MCF 10A (cell line): ENCODE data around the gene TTC33. TPM values are rescaled to one million over a fixed set of nuclear protein-coding genes. Genes with fewer than 3 reads are reported as not detected.

Experiments
- BruUV-seq: library from RNA; stranded (reverse); fragments of 400-500 nt; replicated peaks from 2 replicates; lab custom pipeline; 2021; lab: Mats Ljungman, UMichigan
- CTCF ChIA-PET: fragments of 300-600 bp; sonication (Branson Sonifier 250); formaldehyde crosslinking; extraction: SDS; loops from one replicate; lab custom pipeline; 2021; ENCODE audit warnings: antibody characterized with exemption, inconsistent platforms; lab: Yijun Ruan, JAX
- POLR2A ChIA-PET: fragments of 300-600, 350-650 bp; sonication (Branson Sonifier 250); formaldehyde crosslinking; extraction: SDS; loops from one replicate; lab custom pipeline; 2020; ENCODE audit warnings: antibody characterized with exemption, inconsistent platforms; lab: Yijun Ruan, JAX
- DNase-seq: peaks from one replicate; pipeline ENCODE4 v3.0.0-alpha.2; 2018; ENCODE audit not compliant: unreplicated experiment
- H3K27ac Mint-ChIP-seq: one replicate; pipeline ENCODE4 v1.8.0; 2022; ENCODE audit warnings: mild to moderate bottlenecking, low read depth, mixed read lengths; ENCODE audit not compliant: unreplicated experiment
- H3K27me3 Mint-ChIP-seq: one replicate; pipeline ENCODE4 v1.8.0; 2022; ENCODE audit warnings: mixed read lengths; ENCODE audit not compliant: insufficient read depth, unreplicated experiment
- H3K36me3 Mint-ChIP-seq: one replicate; pipeline ENCODE4 v1.8.0; 2022; ENCODE audit warnings: mild to moderate bottlenecking, moderate library complexity, mixed read lengths; ENCODE audit not compliant: insufficient read depth, unreplicated experiment
- H3K4me1 Mint-ChIP-seq: one replicate; pipeline ENCODE4 v1.8.0; 2022; ENCODE audit warnings: mixed read lengths; ENCODE audit not compliant: insufficient read depth, unreplicated experiment
- H3K4me3 Mint-ChIP-seq: one replicate; pipeline ENCODE4 v1.8.0; 2022; ENCODE audit warnings: mild to moderate bottlenecking, moderate library complexity, mixed read lengths; ENCODE audit not compliant: unreplicated experiment
- H3K9me3 Mint-ChIP-seq: one replicate; pipeline ENCODE4 v1.8.0; 2022; ENCODE audit warnings: mixed read lengths; ENCODE audit not compliant: unreplicated experiment
- intact Hi-C: fragments of 100-400 bp; cut with micrococcal nuclease; formaldehyde crosslinking; loops from 2 replicates; pipeline ENCODE4 v1.14.1; 2022
- total RNA-seq: library from RNA; stranded (reverse); gene quantifications from 2 replicates; pipeline ENCODE4 v1.2.3, GENCODE V29; 2022
- TF ChIP-seq, protein P1 (sequence below): fragments of 200-600 bp; IDR thresholded peaks from one replicate; pipeline ENCODE4 v1.8.0; 2022; ENCODE audit warnings: antibody characterized with exemption, mild to moderate bottlenecking; ENCODE audit not compliant: unreplicated experiment

TTC33 gene
- total RNA-seq, 1 experiment from 2014 or later: 13.3 TPM

DNA sequence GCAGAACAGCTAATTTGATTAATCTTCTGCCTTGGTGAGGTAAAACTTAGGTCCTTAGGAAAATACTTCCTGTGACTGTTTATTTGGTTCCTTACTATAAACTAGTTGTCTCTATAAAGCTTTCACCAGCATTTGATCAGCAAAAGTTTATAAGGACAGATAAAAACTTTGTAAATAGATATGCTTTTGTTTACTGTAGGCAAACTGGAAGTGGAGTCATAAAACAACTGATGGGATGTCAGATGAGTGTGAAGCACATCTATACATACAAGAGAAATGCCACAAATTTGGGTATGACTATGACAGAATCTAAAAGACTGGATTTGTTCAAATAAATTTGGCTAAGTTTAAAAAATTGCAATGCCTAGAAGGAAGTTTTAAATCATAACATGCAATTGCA lies 70.6 kb downstream of the TTC33 start:
- Mint-ChIP-seq H3K36me3 (peaks cover 15% of the 10 kb centered on the region), H3K4me1 (peaks cover 64% of the 10 kb centered on the region)

DNA sequence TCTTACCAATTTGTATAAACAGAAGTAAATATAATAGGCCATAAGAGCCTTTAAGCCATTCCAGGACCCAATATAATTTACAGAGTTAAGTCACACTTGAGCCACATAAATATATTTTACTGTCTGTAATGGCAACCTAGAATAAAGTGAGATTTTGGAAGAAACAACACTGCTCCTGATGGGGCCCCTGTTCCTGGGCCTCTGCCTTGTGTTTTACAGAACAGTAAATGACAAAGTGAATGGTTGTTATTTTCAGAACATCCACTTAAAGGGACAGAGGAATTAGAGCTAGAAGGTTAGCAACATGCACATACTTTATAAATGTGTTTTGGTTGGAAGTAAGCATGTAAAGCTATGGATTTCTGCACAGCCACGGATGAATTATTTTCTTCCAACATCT lies 72.5 kb downstream of the TTC33 start:
- ChIA-PET CTCF (interaction anchor here (4.2 to 6.4 kb wide), 2 partner anchors 735 to 968 kb away, joined by 25 to 63 read pairs; no protein-coding TSS in a partner anchor), POLR2A (interaction anchor here (1.5 kb wide), 1 partner anchor 969 kb away, joined by 6 read pairs; no protein-coding TSS in a partner anchor)
- H3K4me1 Mint-ChIP-seq: peaks cover 60% of the 10 kb centered on the region

More for the DNA sequence above, 70.6 kb downstream of the TTC33 start:
- no peak overlapping the region for H3K4me3 Mint-ChIP-seq
- no peaks in the 10 kb centered on the region for H3K27me3 Mint-ChIP-seq
- TF ChIP-seq, protein P1, sequence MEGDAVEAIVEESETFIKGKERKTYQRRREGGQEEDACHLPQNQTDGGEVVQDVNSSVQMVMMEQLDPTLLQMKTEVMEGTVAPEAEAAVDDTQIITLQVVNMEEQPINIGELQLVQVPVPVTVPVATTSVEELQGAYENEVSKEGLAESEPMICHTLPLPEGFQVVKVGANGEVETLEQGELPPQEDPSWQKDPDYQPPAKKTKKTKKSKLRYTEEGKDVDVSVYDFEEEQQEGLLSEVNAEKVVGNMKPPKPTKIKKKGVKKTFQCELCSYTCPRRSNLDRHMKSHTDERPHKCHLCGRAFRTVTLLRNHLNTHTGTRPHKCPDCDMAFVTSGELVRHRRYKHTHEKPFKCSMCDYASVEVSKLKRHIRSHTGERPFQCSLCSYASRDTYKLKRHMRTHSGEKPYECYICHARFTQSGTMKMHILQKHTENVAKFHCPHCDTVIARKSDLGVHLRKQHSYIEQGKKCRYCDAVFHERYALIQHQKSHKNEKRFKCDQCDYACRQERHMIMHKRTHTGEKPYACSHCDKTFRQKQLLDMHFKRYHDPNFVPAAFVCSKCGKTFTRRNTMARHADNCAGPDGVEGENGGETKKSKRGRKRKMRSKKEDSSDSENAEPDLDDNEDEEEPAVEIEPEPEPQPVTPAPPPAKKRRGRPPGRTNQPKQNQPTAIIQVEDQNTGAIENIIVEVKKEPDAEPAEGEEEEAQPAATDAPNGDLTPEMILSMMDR: no peak
- BruUV-seq: no TSS peak
- no peak for DNase-seq
- no peaks in the 10 kb centered on the region for H3K9me3 Mint-ChIP-seq
- POLR2A ChIA-PET: interaction anchor here (1.3 kb wide), 1 partner anchor 733 kb away, joined by 3 read pairs; no protein-coding TSS in a partner anchor
- intact Hi-C loops: loop anchor here (5.0 to 10.0 kb wide), 4 partner anchors 460 to 1083 kb away; no protein-coding TSS in a partner anchor
- no peak overlapping the region for H3K27ac Mint-ChIP-seq
- CTCF ChIA-PET: interaction anchor here (0.5 to 6.4 kb wide), 10 partner anchors 9 to 1086 kb away, joined by 3 to 63 read pairs (median 4); no protein-coding TSS in a partner anchor

DNA sequence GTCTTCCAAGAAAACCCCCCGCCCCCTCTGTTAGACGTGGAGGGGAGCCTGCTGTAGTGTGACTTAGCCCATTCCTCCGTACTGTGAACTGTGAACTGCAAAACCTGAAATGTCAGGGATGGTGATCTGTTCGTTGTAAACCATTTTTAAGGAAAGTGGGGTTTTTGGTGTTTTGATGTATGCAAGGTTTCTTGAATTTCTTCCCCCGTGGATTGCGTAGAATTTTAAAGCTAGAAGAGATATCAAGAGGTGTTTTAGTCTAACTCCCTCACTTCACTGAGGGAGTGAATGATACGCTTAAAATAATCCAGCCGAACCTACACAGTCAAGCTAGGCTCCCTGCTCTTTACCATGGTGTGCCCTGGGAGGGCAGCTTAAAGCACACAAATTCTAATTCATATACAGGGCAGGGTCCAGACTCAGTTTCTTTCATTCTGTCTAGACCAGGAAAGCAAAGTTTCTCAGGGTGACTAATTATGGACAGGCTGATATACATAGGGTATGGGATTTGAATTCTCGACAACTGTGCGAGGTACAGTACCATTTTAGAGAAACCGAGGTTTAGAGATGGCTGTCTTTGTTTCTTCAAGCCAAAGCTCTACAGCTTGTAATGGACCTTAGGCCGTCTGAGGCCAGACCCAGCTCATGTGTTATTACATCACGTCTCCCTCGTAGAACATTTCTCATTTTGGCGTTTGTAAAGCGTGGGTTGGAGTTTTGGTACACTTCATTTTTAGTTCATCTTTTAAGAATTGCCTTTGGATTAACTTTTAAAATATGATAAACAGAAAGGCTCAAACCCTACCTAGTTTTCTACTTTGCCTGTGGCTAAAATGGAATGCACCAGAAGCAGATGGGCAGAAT lies 73.4 kb downstream of the TTC33 start:
- intact Hi-C loops: loop anchor here (10.0 kb wide), 1 partner anchor 458 kb away; no protein-coding TSS in a partner anchor
- H3K4me3 Mint-ChIP-seq: peak overlapping the region; percentile 91
- no peaks in the 10 kb centered on the region for H3K9me3 Mint-ChIP-seq
- H3K4me1 Mint-ChIP-seq: peaks cover 59% of the 10 kb centered on the region
- TF ChIP-seq, protein P1: no peak
- BruUV-seq: no TSS peak
- DNase-seq: no peak
- POLR2A ChIA-PET: no interaction called here
- CTCF ChIA-PET: interaction anchor here (0.7 to 6.4 kb wide), 4 partner anchors 53 to 967 kb away, joined by 3 to 63 read pairs (median 14); no protein-coding TSS in a partner anchor
- H3K36me3 Mint-ChIP-seq: peaks cover 15% of the 10 kb centered on the region
- peak overlapping the region; percentile 42 for H3K27ac Mint-ChIP-seq
- H3K27me3 Mint-ChIP-seq: no peaks in the 10 kb centered on the region

More for the DNA sequence above, 72.5 kb downstream of the TTC33 start:
- TF ChIP-seq, protein P1: no peak
- Mint-ChIP-seq H3K36me3 (peaks cover 15% of the 10 kb centered on the region), H3K27ac (peak overlapping the region; percentile 42), H3K4me3 (peak overlapping the region; percentile 91), H3K9me3 (no peaks in the 10 kb centered on the region), H3K27me3 (no peaks in the 10 kb centered on the region)
- no TSS peak for BruUV-seq
- no peak for DNase-seq
- intact Hi-C loops: loop anchor here (10.0 kb wide), 1 partner anchor 459 kb away; no protein-coding TSS in a partner anchor
